Peyer's patch (tissue), 4 donors: ENCODE results near the gene NOL8. TPM values are rescaled to one million over a fixed set of nuclear protein-coding genes. Genes with fewer than 3 reads are reported as not detected.

ENCODE experiments used
- DNase-seq, 3 donors: peaks; one replicate each; pipeline ENCODE4 v3.0.0-alpha.2; 2017 to 2019
- H3K27ac ChIP-seq, 4 donors: fragments of 200-600 bp; sonication (generic); one replicate each; pipeline ENCODE4 v1.5.1; 2016 to 2019
- H3K27me3 ChIP-seq, 2 donors: fragments of 200-600 bp; sonication (generic); one replicate each; pipeline ENCODE4 v1.5.1; 2019
- H3K36me3 ChIP-seq, 3 donors: fragments of 200-600 bp; sonication (generic); one replicate each; pipeline ENCODE4 v1.5.1; 2016 to 2019
- H3K4me1 ChIP-seq, 4 donors: fragments of 200-600 bp; sonication (generic); one replicate each; pipeline ENCODE4 v1.5.1; 2016 to 2019
- H3K4me3 ChIP-seq, 4 donors: fragments of 200-600 bp; sonication (generic); 1 replicate in 3 of 4; 2 replicates in 1 of 4; pipeline ENCODE4 v1.5.1; 2016 to 2019; ENCODE audit warnings: mild to moderate bottlenecking in 1 of 4
- H3K9me3 ChIP-seq, 4 donors: fragments of 200-600 bp; sonication (generic); one replicate each; pipeline ENCODE4 v1.5.1; 2016 to 2019; ENCODE audit warnings: mild to moderate bottlenecking in 1 of 4
- POLR2A ChIP-seq, 2 donors: fragments of 450-650 bp; IDR thresholded peaks; one replicate each; pipeline ENCODE4 v1.5.1; 2017; ENCODE audit warnings: antibody characterized with exemption in 2 of 2, mild to moderate bottlenecking in 2 of 2, moderate library complexity in 2 of 2
- total RNA-seq, 4 donors: library from RNA; depleted of rRNA; stranded (reverse); fragments of >200 nt; gene quantifications; one replicate each; pipeline ENCODE4 v1.1.0, GENCODE V29; 2016
- TF ChIP-seq, protein P1 (sequence below), 6 experiments: fragments of 450-650 bp in 4 of 6; fragments of 200-600 bp in 2 of 6; sonication (generic) in 1 of 6; IDR thresholded peaks; one replicate each; pipeline ENCODE4 v1.5.1; 2017 to 2019; ENCODE audit warnings: antibody characterized with exemption in 6 of 6, mild to moderate bottlenecking in 3 of 6, moderate library complexity in 1 of 6

Gene NOL8
- 10 to 100 TPM; 25.8 to 94.1 (median 31.3) TPM for total RNA-seq

DNA sequence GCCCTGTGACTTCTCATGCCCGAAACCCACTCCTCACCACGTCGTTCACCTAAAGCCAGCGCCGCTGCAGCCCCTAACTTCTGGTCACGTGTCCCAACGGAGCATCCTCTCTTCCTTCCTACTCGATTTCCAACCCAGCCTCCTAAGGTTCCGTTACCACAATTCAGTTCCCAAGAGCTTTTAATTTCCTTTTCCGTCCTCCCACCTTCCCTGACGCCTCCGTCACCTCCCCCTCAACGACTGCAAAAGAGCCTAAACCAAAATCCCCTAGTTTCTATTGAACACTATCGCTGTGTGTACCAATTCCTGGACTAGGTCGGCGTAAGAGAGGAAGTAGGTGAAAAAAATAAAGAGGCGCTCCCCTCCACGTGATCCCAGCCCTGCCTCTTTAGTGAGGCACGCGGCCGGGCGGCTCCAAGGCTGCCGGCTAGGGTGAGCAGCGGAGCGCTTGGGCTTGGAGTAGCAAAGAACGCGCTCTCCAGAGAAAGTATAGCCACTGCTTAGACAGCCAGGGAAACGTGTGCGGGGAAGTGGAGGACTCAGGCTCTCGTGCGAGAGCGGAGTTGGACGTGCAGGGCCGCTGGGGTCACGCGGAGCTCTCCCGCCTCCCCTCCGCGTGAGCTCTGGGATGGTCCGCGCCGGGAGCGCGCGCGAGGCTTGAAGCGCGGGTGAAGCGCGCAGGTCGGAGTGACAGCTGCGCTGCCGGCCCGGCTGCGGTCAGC lies at the start of gene NOL8, which contains the start of gene CENPP:
Gene NOL8 (minus strand): TSS at position 82 of the 722 bp plus-strand sequence. CDS start 1,189 bp downstream, outside the sequence.
Gene CENPP (plus strand): TSS at position 685 of the 722 bp plus-strand sequence.
- no peaks in the 10 kb centered on the region for H3K9me3 ChIP-seq
- H3K4me1 ChIP-seq: peaks cover 0 to 20% (median 12%) of the 10 kb centered on the region in 4 donors
- H3K4me3 ChIP-seq: peak within 1 kb of the TSS; percentile 68 to 84 (median 81)
- H3K27ac ChIP-seq: peak within 1 kb of the TSS; percentile 89 to 96 (median 93)
- TF ChIP-seq, protein P1, sequence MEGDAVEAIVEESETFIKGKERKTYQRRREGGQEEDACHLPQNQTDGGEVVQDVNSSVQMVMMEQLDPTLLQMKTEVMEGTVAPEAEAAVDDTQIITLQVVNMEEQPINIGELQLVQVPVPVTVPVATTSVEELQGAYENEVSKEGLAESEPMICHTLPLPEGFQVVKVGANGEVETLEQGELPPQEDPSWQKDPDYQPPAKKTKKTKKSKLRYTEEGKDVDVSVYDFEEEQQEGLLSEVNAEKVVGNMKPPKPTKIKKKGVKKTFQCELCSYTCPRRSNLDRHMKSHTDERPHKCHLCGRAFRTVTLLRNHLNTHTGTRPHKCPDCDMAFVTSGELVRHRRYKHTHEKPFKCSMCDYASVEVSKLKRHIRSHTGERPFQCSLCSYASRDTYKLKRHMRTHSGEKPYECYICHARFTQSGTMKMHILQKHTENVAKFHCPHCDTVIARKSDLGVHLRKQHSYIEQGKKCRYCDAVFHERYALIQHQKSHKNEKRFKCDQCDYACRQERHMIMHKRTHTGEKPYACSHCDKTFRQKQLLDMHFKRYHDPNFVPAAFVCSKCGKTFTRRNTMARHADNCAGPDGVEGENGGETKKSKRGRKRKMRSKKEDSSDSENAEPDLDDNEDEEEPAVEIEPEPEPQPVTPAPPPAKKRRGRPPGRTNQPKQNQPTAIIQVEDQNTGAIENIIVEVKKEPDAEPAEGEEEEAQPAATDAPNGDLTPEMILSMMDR (IDR thresholded peaks at IDR 0.05): no peak
- TF ChIP-seq POLR2A (IDR thresholded peaks at IDR 0.05): peak in 1 of 2 donors; percentile 31
- peaks cover 0 to 23% (median 0%) of the 10 kb centered on the region in 3 donors for H3K36me3 ChIP-seq
- no peaks in the 10 kb centered on the region for H3K27me3 ChIP-seq
- DNase-seq: peak; percentile 86 to 93 (median 91)

DNA sequence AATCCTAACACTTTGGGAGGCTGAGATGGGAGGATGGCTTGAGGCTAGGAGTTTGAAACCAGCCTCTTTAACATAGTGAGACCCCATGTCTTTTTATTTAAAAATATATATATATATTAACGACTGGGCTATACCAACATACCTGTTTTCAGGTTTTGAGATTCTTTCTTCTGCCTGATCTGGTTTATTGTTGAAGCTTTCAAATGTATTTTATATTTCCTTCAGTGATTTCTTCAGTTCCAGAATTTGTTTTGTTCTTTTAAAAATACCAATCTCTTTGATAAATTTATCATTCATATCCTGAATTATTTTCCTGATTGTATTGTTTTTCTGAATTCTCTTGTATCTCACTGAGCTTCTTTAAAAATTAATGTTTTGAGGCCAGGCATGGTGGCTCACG lies 48.0 kb upstream of the NOL8 start:
- Histone ChIP-seq H3K4me3 (no peak overlapping the region), H3K36me3 (no peaks in the 10 kb centered on the region), H3K27ac (no peak overlapping the region), H3K27me3 (no peaks in the 10 kb centered on the region), H3K9me3 (no peaks in the 10 kb centered on the region), H3K4me1 (peaks cover 0 to 2% (median 0%) of the 10 kb centered on the region in 4 donors)
- no peak for DNase-seq
- TF ChIP-seq, protein P1 (IDR thresholded peaks at IDR 0.05): no peak

- TF ChIP-seq POLR2A (IDR thresholded peaks at IDR 0.05): no peak
- TF ChIP-seq, protein P1 (IDR thresholded peaks at IDR 0.05): no peak
These were observed 43.9 kb upstream of the NOL8 start for GRCh38 chr9:92369075-92369474.

DNA sequence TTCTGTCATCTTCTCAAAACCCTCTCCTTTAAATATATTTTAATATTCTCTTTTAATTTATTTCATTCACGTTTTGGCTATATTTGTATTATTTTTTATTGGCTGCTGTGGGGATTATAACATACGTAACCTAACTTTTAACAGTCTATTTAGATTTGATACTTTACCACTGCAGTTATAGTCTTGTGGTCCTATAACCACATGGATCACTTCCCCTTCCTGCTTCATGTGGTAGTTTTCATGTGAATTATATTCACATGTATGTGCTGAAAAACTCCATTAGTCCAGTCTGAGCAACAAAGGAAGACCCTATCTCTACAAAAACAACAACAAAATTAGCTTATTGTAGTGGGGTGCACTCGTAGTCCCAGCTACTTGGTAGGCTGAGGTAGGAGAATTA lies 34.9 kb upstream of the NOL8 start:
- H3K9me3 ChIP-seq: no peaks in the 10 kb centered on the region
- no peaks in the 10 kb centered on the region for H3K27me3 ChIP-seq
- TF ChIP-seq, protein P1 (IDR thresholded peaks at IDR 0.05): no peak
- TF ChIP-seq POLR2A (IDR thresholded peaks at IDR 0.05): no peak
- H3K27ac ChIP-seq: no peak overlapping the region
- H3K4me1 ChIP-seq: no peaks in the 10 kb centered on the region
- no peak overlapping the region for H3K4me3 ChIP-seq
- no peaks in the 10 kb centered on the region for H3K36me3 ChIP-seq
- DNase-seq: no peak

More at GRCh38 chr9:92369075-92369474, 43.9 kb upstream of the NOL8 start:
- H3K4me1 ChIP-seq: no peaks in the 10 kb centered on the region
- H3K4me3 ChIP-seq: no peak overlapping the region
- DNase-seq: no peak
- H3K36me3 ChIP-seq: no peaks in the 10 kb centered on the region
- H3K27me3 ChIP-seq: no peaks in the 10 kb centered on the region
- H3K9me3 ChIP-seq: no peaks in the 10 kb centered on the region
- H3K27ac ChIP-seq: no peak overlapping the region

- Histone ChIP-seq H3K36me3 (no peaks in the 10 kb centered on the region), H3K4me1 (no peaks in the 10 kb centered on the region), H3K27ac (no peak overlapping the region), H3K4me3 (no peak overlapping the region), H3K27me3 (no peaks in the 10 kb centered on the region), H3K9me3 (no peaks in the 10 kb centered on the region)
- TF ChIP-seq POLR2A (IDR thresholded peaks at IDR 0.05): no peak
- TF ChIP-seq, protein P1 (IDR thresholded peaks at IDR 0.05): no peak
- DNase-seq: no peak
These were observed 34.3 kb upstream of the NOL8 start for GRCh38 chr9:92359394-92359995.
